Embryonic facial prominence (tissue), 1 donor: ENCODE measurements around the gene LFNG.

Experiments used
- DNase-seq: peaks from one replicate; pipeline ENCODE4 v3.0.0-alpha.2; 2016; ENCODE audit errors: extremely low spot score

LFNG gene

DNA sequence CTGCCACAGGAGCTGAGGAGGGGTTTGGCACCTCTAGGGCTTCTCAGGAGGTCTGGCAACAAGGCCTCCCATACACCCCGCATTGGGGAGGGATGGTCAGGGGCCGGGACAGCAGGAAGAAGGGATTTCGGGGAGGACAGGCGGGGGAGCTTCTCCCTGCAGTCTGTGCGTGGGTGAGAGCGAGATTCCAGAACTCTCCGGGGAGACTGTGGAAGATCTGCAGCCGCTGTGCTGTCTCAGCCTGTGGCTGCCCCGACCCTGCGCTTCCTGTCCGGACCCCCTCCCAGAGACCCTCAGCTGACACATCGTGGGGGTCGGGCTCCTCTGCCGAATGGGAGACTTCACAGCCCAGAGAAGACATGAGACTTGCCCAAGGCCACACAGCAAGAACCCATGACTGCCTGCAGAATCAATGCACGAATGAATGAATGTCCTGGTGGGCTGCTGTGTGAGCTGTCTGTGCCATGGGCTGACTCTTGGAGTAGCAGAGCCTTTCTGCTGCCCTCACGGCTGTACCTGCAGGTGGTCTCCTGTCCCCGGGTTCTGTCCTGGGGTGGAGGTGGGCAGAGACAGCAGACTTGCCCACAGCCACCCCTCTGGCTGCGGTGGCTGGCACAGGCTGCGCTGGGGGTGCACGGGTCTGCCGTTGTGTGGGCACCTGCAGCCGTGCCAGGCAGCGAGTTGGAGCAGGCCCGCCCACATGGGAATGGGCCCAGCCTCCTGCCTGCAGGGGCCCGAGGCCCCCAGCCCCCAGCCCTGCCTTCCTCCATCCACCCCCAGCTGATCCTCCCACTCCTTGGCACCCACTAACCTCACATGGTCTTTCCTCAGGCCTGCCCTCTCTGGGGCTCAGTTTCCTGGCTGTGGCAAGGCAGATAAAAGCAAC, 16.3 kb upstream of the LFNG start:
- DNase-seq, result no peak

DNA sequence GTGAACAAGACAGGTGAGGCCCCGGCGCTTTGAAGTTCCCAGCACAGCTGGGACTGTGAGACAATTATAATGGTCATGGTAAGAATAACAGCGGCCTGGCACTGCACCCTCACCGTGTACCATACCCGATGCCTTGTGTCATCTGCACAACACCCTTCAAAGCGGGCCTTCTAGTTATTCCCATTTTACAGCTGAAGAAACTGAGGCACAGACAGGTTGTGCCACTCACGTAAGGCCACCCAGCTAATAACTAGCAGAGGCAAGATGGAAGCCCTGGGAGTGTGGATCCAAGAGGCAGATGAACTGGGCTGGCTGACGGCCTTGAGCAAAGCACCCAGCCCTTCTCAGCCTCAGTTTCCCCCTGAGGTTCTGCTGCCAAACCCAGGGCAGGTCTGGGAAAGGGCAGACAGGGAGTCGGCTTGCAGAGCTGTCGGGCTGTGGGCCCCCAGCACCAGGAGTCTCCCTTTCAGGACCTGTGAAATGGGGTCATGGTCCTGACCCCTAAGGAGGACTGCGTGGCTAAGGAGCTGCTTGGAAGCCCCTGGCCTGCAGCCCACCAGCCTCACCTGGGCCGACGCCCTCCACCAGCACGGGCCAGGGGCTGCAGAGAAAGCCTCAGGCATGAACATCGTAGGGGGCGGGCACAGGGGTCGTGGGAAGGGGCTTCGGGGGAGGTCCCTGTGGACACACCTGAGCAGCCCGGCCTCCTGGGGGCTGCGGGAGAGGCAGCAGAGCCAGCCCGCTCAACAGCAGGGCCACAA, 15.3 kb upstream of the LFNG start:
- DNase-seq, result no peak

- DNase-seq, result no peak
Measured at GRCh38 chr7:2504889-2505375, 14.6 kb upstream of the LFNG start.

DNA sequence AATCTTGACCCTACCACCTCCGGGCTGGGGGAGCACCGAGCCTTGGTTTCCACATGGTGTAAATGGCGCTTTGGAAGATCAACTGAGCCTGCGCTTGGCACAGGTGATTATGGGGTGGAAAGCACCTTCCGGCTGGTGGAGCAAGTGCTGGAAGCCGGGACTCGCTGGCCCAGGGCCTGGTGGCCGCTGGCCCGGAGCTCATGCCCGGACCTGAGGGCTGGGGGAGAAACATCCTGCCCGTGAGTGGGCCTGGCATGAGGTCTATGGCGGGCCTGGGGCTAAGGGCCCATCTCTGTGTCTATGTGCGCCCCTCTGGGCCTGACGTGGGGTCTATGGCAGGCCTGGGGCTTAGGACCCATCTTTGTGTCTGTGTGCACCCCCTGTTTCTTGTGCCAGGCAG, 14.2 kb upstream of the LFNG start:
- DNase-seq, result no peak

DNA sequence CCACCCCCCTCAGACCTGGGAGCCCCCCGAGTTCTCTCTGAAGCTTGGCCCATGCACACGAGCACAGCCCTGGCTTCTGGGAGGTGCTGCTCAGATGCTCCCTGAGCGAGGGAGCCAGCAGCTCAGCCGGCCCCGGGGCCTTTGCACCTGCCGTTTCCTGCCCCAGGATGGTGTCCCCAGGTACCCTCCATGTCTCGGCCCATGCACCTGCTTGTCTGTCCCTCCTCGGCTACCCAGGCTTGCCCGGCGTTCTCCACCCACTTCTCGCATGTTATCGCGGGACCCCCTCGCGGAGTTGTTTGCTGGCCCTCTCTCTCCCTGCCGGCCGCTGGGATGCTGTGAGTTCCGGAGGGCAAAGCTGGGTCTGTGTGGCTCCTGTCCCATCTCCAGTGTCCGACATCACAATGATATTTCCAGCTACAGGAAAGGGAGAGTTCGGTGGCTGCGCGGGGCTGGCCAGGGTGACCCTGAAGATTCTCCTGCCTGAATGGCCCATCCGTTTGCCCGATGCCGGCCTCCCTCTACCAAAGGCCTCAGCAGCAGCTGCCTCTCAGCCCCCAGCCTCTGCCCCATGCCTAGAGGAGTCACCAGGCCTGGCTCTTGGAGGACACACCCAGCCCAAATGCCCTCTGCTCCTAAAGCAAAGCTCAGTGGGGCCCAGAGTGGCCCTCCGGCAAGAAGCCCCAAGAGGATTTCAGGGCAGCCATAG, 12.2 kb upstream of the LFNG start:
- no peak for DNase-seq

GRCh38 chr7:2507917-2508306, 11.7 kb upstream of the LFNG start:
- DNase-seq, result no peak

- no peak for DNase-seq
Measured at GRCh38 chr7:2508327-2509215, 11.0 kb upstream of the LFNG start.

DNA sequence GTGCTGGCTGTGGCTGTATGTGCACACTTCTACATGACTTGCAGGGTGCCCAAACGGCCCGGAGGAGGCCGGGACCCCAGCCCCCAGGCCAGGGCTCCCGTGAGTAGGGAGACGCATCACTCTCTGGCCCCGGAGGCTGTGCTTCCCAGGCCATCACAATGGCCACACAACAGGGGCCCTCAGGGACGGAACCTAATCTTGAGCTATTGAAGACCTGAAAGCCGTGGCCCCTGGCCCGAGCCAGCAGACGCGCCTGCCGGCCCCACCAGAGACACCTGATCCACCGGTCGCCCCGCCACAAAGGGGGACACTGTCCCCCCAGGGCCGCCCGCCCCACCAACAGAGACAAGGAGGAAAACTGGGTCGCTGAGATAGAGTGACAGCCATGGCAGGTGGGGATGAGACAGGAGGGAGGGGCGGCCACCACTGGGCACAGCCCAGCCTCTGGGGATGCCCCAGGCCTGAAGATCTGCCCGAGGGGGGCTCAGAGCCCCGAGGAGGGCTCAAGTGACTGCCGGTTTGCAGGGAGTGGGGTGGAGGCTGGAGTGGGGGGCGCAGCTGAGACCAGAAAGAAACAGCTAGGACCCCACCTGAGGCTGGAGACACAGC, 10.2 kb upstream of the LFNG start:
- DNase-seq, result no peak

DNA sequence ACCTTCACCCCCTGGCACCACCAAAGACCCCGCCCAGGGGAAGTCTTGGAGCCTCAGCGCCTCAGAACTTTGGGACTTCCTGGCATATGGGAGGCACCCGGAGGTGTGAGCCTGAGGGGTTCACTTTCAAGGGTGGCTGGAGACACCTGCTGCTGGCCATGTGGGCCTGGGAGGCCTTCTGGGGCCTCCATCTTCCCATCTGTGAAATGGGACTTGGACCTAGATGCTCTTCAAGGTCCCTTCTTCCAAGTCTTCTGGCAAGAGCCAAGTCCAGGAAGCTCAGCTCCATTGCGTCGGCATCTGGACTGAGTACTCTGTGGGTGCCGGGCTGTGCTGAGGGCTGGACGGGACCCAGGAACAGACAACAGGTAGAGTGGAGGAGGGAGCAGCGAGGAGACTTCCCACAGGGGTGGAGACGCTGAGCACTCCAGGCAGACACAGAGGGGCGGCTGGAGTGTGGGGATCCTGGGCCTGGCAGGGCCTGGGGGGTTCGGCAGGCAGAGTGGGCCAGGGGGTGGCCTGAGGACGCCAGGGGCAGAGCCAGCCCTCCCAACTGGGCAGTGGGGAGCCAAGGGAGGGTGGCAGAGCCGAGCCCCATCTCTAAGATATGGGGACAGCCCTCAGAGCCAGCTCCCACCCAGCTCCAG, 9.3 kb upstream of the LFNG start:
- DNase-seq, result no peak

GRCh38 chr7:2510909-2511768, 8.4 kb upstream of the LFNG start:
- no peak for DNase-seq

DNA sequence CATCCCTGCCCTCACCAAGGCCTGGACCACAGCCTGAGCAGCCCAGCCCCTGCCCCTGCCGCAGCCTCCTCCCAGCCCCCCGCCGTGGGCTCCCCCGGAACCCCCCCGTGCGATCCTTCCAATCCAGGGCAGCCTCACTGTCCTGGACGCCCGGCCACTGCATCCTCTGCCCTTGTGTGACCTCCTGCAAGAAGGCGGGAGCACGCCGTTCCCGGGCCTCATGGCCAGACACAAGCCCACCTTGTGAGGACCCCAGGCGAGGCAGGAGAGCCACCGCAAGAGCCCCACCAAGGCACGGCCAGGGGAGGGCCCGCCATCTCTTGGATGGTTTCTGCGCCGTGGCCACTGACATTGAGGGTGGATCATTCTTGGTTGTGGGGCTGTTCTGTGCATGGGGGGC, 7.8 kb upstream of the LFNG start:
- no peak for DNase-seq

- DNase-seq, result no peak
Measured at GRCh38 chr7:2512179-2512661, 7.4 kb upstream of the LFNG start.

- DNase-seq, result no peak
Measured at GRCh38 chr7:2512713-2513112, 6.9 kb upstream of the LFNG start.

DNA sequence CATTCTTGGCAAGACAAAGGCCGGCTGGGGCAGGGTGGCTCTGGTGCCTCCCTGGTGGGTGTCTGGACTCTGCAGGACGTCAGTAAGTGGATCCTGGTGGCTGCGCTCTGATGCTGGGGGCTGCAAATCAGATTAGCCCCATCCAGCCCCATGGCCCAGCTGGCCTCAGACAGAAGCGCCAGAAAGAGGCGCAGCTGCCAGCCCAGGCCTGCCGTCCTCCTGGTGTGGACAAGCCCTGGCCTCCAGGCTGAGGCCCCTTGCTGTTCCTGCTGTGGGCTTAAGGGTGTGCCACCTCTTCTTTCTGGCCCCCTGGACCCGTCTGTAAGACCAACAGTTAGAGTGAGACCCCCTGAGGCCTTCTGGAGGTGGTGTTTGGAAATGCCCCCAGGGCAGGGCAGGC, 5.9 kb upstream of the LFNG start:
- no peak for DNase-seq

DNA sequence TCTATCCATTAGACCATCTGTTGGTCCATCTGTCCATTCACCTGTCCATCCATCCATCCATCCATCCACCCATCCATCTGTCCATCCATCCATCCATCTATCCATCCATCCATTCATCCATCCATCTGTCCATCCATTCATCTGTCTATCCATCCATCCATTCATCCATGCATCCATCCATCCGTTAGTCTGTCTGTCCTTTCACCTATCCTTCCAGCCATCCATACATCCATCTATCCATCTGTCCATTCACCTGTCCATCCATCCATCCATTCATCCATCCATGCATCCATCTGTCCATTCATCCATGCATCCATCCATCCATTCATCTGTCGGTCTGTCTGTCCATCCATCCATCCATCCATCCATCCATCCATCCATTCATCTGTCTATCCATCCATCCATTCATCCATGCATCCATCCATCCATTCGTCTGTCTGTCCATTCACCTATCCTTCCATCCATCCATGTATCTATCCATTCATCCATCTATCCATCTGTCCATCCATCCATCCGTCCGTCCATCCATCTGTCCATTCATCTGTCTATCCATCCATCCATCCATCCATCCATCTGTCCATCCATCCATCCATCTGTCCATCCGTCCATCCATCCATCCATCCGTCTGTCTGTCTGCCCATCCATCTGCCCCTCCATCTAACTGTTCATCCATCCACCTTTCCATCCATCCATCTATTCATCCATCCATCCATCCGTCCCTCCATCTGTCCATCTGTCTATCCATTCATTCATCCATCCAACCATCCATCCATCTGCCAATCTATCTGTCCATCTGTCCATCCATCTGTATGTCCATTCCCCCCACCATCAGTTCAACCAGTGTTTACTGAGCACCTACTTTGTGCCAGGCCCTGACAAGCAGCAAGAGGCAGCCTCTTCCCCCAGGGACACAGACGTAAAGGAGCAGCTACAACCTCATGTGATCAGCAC, 4.8 kb upstream of the LFNG start:
- DNase-seq, result no peak

DNA sequence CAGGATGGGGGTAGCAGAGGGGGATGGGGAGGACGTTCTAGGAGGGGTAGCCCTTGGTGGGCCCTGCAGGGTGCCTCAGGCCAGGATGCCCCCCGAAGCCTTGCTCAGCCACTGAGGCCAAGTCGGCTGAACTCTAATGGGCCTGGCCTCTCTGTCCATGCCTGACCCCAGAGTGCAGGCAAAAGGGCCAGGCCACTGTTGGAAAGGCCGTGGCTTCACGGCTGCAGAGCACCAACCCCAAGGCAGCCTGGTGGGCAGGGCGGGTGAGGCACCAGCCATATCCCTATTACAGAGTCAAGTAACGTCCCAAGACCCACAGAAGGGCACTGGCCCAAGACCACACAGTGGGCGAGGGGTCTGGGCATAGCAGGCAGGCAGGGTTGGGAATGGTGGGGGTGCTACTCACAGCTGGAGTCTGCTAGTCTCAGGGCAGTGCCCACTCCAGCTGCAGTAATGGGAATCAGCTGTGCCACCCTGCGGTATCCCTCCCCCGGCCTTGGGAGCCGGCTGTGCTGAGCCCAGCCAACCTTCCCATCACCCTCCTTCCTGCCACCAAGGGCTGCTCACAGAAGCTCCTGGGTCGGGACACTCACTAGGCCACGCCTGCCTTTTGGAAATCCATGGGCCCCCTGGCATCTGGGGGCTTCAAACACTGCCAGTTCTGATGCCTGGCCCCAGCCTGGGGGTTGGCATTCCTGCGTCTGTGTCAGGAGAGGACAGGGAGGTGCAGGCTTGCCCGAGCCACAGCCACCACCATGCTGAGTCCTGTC, 4.0 kb upstream of the LFNG start:
- no peak for DNase-seq

DNA sequence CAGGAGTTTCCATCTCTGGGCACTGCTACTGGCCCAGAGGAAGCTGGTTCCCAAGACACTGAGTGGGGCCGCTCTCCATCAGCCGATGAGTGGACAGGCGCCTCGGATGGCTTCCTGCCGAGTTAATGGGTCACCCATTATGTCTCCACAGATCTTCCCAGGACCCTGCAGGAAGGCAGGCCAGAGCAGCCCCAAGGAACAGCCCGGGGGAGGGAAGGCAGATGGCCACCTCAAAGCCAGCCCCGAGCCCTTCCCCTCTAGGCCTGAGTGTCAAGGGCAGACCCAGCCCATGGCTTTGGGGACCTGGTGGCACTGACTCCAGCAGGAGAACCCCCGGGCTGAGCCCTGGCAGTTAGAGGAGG, 3.4 kb upstream of the LFNG start:
- no peak for DNase-seq
